Activated CD4-positive, alpha-beta T cell treated with anti-CD3 and anti-CD28 coated beads, Interleukin-2, amount 50 U/mL, for 4 hours (primary cell): Measurements from ENCODE around the gene PDE1A.
"Not testable (repeated sequence)": the region's sequence is repeated elsewhere in the genome, so short reads cannot be mapped to it uniquely, and the experiment has no call there.

Source experiments
- DNase-seq, 2 experiments: peaks; one replicate each; pipeline ENCODE4 v3.0.0-alpha.2; 2020

PDE1A gene

GRCh38 chr2:182351427-182351826, 75.4 kb downstream of the PDE1A start:
- no peak for DNase-seq

DNA sequence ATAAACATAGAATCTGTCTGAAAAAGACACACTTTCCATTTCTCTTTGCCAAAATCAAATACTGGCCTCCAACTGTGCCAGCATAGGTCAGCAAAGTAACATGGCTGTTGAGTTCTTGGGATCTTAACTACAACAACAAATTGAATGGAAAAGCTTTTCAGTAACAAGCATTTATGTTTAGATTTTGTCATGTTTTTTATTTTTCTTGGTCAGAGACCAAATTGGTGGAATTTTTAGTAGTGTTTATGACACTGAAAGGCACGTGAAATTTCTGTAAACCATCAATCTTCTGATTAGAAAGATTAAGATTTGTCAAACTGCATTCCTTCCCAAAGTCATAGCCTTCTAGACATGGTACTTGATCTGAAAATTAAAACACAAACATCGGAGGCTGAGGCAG, 77.6 kb downstream of the PDE1A start:
- DNase-seq: no peak

GRCh38 chr2:182345384-182345783, 81.5 kb downstream of the PDE1A start:
- no peak for DNase-seq

GRCh38 chr2:182330451-182331305, 96.2 kb downstream of the PDE1A start:
- DNase-seq: no peak

GRCh38 chr2:182324665-182325064, 102.2 kb downstream of the PDE1A start:
- DNase-seq: no peak

DNA sequence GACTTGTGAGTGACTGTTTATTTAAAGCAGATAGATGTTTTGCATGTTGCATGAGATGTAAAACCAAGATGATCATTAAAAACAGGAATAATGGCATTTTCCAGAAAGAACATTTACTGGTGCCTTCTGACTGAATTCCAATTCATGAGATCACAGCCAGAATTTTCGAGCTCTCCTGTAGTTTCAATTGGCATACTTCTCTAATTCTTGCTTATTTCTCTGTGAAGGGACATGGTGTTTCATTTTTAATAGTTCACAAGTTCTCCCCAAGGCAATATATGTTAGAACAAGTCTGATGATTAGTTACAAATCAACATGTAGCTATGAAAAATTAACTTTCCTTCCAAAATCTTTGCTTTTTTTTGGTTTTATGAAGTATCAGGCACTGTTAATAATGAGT, 105.7 kb downstream of the PDE1A start:
- no peak for DNase-seq

GRCh38 chr2:182319556-182320505, 107.0 kb downstream of the PDE1A start:
- no peak for DNase-seq

DNA sequence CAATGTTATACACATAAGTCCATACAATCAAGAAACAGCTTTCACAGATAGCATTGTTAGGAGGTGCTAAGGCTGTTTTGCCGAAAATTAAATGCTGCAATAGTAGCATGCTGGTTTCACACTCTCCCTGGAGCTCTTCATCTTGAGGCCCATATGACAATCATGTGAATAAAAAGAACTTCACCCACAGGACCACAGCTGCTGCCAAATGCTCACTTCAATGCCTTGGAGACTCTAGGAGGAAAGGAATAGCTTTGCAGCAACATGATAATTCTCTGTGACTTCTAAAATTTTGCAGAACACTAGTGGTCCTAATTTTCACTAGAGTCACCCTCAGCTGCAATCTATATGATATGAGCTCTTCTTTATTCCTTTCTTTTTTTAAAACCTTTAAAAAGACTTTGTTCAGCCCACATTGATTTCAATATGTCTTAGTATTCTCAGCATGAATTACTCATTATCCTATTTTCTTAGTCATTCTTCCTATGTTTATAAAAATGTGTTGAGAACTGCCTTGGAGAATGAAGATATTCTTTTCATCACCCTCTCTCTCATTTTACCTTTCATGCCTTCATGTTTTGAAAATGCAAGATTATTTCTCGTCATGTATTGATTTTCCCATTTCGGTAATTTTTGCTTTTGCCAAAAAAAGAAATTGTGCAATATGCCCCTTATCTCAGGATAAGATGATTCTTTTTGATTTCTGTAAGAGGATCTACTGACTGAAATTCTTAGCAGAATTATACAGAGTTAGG, 108.2 kb downstream of the PDE1A start:
- no peak for DNase-seq

DNA sequence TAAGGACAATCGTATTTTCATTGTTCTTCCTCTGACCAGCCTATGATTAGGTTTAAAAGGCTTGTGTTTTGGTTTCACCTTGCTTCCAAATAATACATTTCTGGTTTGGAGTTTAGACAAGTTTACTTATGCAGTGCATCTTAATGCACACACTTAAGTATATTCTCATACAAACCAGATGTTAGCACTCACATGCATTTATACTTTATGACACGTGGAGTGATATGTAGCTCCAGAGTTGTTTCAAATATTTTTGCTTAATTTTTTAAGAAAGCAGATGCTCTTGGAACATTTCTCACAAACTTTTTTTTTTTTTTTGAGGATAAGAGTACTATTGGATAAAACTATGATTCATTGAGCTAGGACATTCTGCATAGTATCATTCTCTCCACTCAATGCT, 109.9 kb downstream of the PDE1A start:
- no peak for DNase-seq

DNA sequence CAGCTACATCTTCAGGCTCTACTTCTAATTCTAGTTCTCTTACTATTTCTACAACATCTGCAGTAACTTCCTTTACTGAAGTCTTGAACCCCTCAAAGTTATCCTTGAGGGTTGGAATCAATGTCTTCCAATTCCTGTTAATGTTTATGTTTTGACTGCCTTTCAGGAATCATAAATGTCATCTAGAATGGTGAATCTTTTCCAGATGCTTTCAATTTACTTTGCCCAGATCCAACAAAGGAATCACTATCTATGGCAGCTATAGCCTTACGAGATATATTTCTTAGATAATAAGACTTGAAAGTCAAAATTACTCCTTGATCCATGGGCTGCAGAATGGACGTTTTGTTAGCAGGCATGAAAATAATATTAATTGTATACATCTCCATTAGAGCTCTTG, 123.9 kb downstream of the PDE1A start:
- DNase-seq: no peak

- DNase-seq: no peak
Observed at GRCh38 chr2:182302174-182302573, 124.7 kb downstream of the PDE1A start.

GRCh38 chr2:182301093-182301492, 125.7 kb downstream of the PDE1A start:
- DNase-seq: no peak

- DNase-seq: no peak
Observed at GRCh38 chr2:182300608-182301007, 126.2 kb downstream of the PDE1A start.

DNA sequence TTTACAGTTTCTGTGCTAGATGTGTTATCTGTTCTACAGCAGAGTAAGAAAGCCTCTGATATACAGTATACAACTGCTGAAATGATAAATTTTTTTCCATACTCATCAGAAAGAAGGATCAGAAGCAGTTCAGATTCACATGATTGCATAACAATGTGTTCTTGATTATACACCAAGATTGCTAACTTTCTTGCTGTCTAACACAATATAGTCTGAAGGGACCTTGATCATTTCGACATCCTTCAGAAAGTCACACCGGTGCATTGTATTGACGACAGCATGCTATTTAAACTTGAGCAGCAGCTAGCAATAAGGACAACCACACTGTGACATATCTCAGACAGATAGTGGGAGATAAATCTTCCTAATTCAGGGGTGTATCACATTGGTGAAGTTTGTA, 127.2 kb downstream of the PDE1A start:
- DNase-seq: no peak

DNA sequence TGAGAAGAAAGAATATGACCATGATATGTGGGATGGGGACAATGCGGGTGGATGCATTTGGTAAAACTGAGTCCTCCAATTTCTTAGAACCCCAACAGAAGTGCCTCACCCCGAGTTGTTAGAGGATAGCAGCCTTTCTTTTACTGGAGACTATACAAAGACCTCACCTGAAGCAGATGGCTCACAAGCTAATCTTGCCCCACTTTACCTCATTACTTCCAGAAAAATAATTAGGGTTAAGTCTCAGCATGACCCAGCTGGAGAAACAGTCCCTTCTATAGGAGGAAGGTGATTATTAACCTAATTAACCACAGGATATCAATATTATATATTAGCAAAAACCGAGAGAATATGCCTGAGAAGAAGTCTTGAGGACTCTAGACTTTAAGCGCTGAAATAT, 128.4 kb downstream of the PDE1A start:
- no peak for DNase-seq

GRCh38 chr2:182291296-182291695, 135.5 kb downstream of the PDE1A start:
- no peak for DNase-seq

DNA sequence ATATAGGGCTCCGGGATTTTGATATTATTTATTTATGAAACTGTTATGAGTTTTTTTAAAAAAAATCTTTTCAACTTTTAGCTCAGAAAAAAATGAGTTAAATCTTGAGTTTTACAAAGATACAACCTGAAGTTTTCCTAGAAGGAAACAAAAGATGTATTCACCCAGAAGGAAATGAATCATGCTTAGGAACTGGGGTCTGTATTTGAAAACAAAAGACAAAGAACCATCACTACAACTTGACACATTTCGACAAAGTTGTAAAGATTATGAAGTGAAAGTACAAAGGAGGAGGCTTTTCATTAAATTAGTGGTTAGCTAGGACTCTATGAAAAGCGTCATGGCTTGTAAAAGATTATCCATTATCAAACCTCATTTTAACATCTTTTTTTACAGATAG, 143.3 kb downstream of the PDE1A start:
- DNase-seq: no peak

GRCh38 chr2:182281276-182281675, 145.6 kb downstream of the PDE1A start:
- no peak for DNase-seq

DNA sequence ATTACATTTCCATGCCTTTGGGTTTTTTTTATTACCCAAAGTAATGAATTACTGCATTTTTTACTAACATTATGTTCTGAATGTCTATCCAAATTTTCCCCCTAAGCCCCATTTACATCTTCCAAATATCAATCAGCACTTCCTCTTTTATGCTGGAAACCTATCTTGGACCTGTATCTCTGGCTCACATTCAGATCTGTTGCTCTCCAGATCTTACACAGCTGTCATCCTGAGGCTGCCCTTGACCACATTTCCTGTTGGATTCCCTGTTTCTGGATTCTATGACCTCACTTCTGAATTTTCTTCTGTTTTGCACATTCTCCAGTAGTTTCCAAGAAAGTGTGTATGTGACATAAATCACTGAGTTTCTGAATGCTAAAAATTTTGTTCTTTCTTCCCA, 146.7 kb downstream of the PDE1A start:
- DNase-seq: no peak

- DNase-seq: not testable (repeated sequence)
Observed at GRCh38 chr2:182276662-182277061, 150.2 kb downstream of the PDE1A start.

- no peak for DNase-seq
Observed at GRCh38 chr2:182267971-182268370, 158.9 kb downstream of the PDE1A start.

- no peak for DNase-seq
Observed at GRCh38 chr2:182266909-182267308, 159.9 kb downstream of the PDE1A start.

DNA sequence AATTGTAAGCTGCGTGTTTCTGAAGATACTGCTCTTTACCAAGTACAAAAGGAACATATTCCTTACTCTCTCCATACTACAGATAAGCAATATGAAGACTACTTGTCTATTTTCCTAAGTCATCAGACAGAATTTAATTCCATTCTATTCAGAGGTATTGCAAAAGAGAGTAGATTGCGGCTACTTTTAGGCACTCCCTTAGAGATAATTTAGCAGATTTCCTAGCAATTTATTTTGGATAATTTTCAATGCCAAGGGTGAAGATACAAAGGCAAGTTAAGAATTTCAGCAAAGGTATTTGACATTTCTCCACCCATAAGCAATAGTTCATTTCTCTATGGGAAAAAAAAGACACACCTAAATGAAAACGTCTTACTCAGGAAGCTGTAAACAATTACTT, 161.1 kb downstream of the PDE1A start:
- DNase-seq: no peak
